Duodenal mucosa (tissue), 2 donors: Measurements from ENCODE around the gene SUN5.

Experiments used
- H3K27ac ChIP-seq: one replicate; pipeline ENCODE4 v1.7.0; 2013; ENCODE audit warnings: low read depth, low read length
- H3K27me3 ChIP-seq, 2 donors: one replicate each; pipeline ENCODE4 v1.7.0; 2013; ENCODE audit warnings: low read length in 2 of 2, control low read depth in 1 of 2; ENCODE audit not compliant: insufficient read depth in 2 of 2, control insufficient read depth in 1 of 2
- H3K36me3 ChIP-seq, 2 donors: one replicate each; pipeline ENCODE4 v1.7.0; 2013; ENCODE audit warnings: low read length in 2 of 2, control low read depth in 1 of 2; ENCODE audit not compliant: insufficient read depth in 2 of 2, control insufficient read depth in 1 of 2
- H3K4me1 ChIP-seq, 2 donors: one replicate each; pipeline ENCODE4 v1.7.0; 2013; ENCODE audit warnings: low read length in 2 of 2, control low read depth in 1 of 2; ENCODE audit not compliant: insufficient read depth in 2 of 2, control insufficient read depth in 1 of 2
- H3K4me3 ChIP-seq, 2 donors: one replicate each; pipeline ENCODE4 v1.7.0; 2013; ENCODE audit warnings: low read length in 2 of 2, low read depth in 1 of 2
- H3K9ac ChIP-seq, 2 donors: one replicate each; pipeline ENCODE4 v1.7.0; 2013; ENCODE audit warnings: low read length in 2 of 2, low read depth in 1 of 2
- H3K9me3 ChIP-seq, 2 donors: one replicate each; pipeline ENCODE4 v1.7.0; 2013; ENCODE audit warnings: low read length in 2 of 2, control low read depth in 1 of 2; ENCODE audit not compliant: control insufficient read depth in 1 of 2

The SUN5 gene

DNA sequence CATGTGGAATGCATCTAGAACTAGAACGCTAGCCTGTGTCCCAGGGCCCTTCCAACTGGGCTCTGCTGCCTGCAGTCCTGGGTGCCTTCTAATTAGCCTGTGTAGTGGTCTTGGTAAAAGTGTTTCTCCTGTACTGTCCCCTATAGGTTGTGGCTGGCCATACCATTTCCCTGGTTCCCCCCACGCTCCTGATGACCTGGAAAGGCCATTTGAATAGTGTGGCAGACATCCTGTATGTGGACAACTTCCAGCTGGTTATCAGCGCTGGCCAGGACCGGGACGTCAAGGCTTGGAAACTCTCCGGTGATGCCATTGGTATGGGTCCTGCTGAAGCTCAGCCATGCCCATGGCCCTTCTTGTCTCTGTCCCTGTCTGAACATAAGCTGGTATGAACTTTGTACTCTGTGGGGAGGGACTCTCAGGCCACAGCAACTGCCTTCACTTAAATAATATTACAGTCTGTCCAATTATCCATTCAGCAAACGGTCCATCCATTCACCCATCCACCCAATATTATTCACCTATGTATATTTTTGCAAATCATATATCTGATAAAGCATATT lies 60.7 kb downstream of the SUN5 start:
- H3K4me1 ChIP-seq, result no peaks in the 10 kb centered on the region
- H3K36me3 ChIP-seq, result no peaks in the 10 kb centered on the region
- no peak overlapping the region for H3K27ac ChIP-seq
- H3K27me3 ChIP-seq, result no peaks in the 10 kb centered on the region
- H3K4me3 ChIP-seq, result no peak overlapping the region
- no peaks in the 10 kb centered on the region for H3K9me3 ChIP-seq
- no peak overlapping the region for H3K9ac ChIP-seq

DNA sequence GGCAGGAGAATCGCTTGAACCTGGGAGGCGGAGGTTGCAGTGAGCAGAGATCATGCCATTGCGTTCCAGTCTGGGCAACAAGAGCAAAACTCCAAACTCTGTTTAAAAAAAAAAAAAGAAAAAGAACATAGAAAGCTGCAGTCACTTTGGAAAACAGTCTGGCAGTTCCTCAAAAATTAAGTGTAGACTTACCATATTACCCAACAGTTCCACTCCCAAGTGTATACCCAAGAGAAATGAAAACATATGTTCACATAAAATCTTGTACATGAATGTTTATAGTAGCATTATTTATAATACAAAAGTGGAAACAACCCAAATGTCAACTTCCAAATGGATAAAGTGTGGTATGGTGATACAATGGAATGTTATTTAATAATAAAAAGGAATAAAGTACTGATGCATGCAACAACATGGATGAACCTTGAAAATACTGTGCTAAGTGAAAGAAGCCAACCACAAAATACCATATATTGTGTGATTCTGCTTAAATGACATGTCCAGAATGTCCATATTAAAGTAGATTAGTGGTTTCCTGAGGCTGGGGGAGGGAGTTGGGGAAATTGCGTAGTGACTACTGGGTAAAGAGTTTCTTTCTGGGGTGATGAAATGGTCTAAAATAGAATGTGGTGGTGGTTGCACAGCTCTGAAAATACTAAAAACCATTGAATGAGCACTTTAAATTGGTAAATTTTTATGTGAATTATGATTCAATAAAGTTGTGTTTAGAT lies 62.9 kb downstream of the SUN5 start:
- Histone ChIP-seq H3K9me3 (no peaks in the 10 kb centered on the region), H3K9ac (no peak overlapping the region), H3K4me1 (no peaks in the 10 kb centered on the region), H3K27me3 (no peaks in the 10 kb centered on the region), H3K4me3 (no peak overlapping the region), H3K27ac (no peak overlapping the region), H3K36me3 (no peaks in the 10 kb centered on the region)

DNA sequence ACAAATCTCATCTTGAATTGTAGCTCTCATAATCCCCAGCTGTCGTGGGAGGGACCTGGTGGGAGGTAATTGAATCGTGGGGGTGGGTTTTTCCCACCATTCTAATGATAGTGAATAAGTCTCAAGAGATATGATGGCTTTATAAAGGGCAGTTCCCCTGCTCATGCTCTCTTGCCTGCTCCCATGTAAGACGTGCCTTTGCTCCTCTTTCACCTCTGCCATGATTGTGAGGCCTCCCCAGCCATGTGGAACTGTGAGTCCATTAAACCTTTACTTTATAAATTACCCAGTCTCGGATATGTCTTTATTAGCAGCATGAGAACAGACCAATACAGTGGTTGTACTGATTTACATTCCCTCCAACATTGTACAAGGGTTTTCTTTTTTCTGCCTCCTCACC lies 69.7 kb downstream of the SUN5 start:
- no peak overlapping the region for H3K4me3 ChIP-seq
- no peaks in the 10 kb centered on the region for H3K4me1 ChIP-seq
- H3K36me3 ChIP-seq, result no peaks in the 10 kb centered on the region
- H3K9ac ChIP-seq, result no peak overlapping the region
- no peak overlapping the region for H3K27ac ChIP-seq
- no peaks in the 10 kb centered on the region for H3K27me3 ChIP-seq
- no peaks in the 10 kb centered on the region for H3K9me3 ChIP-seq
